Breast epithelium (tissue), 3 donors: ENCODE data around the gene TMEM213.

Experiments used
- POLR2A ChIP-seq: fragments of 450-650 bp; IDR thresholded peaks from one replicate; pipeline ENCODE4 v1.6.1; 2016; ENCODE audit warnings: antibody characterized with exemption, mild to moderate bottlenecking, moderate library complexity
- POLR2AphosphoS5 ChIP-seq, 3 donors: sonication (generic); formaldehyde crosslinking; IDR thresholded peaks; one replicate each; pipeline ENCODE4 v1.6.1; 2017; ENCODE audit warnings: antibody characterized with exemption in 3 of 3
- TF ChIP-seq, protein P1 (sequence below), 3 donors: fragments of 450-650 bp; IDR thresholded peaks; one replicate each; pipeline ENCODE4 v1.5.1; 2016 to 2017; ENCODE audit warnings: antibody characterized with exemption in 3 of 3, mild to moderate bottlenecking in 3 of 3, moderate library complexity in 3 of 3

DNA sequence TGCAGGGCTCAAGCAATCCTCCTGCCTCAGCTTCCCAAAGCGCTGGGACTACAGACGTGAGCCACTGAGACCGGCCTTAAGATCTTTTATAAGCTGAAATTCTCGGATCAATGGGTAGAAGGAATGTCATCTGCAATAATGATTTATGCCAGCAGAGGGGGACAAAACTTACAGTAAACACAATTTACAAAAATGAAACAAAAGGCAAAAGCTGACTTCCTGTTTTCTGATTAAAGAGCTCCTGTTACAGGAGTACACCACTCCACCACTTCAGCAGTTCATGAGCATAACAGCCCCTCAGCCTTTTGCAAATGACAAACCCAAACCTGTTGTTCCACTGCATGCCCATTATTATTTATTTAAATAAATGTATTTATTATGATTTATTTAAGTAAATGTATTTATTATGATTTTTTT, 88.7 kb downstream of the TMEM213 start:
- TF ChIP-seq, protein P1, sequence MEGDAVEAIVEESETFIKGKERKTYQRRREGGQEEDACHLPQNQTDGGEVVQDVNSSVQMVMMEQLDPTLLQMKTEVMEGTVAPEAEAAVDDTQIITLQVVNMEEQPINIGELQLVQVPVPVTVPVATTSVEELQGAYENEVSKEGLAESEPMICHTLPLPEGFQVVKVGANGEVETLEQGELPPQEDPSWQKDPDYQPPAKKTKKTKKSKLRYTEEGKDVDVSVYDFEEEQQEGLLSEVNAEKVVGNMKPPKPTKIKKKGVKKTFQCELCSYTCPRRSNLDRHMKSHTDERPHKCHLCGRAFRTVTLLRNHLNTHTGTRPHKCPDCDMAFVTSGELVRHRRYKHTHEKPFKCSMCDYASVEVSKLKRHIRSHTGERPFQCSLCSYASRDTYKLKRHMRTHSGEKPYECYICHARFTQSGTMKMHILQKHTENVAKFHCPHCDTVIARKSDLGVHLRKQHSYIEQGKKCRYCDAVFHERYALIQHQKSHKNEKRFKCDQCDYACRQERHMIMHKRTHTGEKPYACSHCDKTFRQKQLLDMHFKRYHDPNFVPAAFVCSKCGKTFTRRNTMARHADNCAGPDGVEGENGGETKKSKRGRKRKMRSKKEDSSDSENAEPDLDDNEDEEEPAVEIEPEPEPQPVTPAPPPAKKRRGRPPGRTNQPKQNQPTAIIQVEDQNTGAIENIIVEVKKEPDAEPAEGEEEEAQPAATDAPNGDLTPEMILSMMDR (IDR thresholded peaks at IDR 0.05): peak in 2 of 3 donors; percentile 60 to 62
- no peak for TF ChIP-seq POLR2AphosphoS5 (IDR thresholded peaks at IDR 0.05)
- no peak for TF ChIP-seq POLR2A
